Fibroblast of lung (primary cell): Measurements from ENCODE around the gene PTPN14.

Experiments used
- EZH2 ChIP-seq: IDR thresholded peaks from 2 replicates; pipeline ENCODE4 v1.5.1; 2012; ENCODE audit warnings: low read length, control low read depth, mild to moderate bottlenecking; ENCODE audit errors: missing control alignments
- TF ChIP-seq, protein P1 (sequence below), 2 donors: IDR thresholded peaks in 1 of 2; conservative IDR thresholded peaks in 1 of 2; 1 replicate in 1 of 2; 2 replicates in 1 of 2; pipeline ENCODE4 v1.5.1; 2011 to 2012; ENCODE audit warnings: low read length in 2 of 2, control low read depth in 1 of 2, inconsistent platforms in 1 of 2, low read depth in 1 of 2, mild to moderate bottlenecking in 1 of 2

DNA sequence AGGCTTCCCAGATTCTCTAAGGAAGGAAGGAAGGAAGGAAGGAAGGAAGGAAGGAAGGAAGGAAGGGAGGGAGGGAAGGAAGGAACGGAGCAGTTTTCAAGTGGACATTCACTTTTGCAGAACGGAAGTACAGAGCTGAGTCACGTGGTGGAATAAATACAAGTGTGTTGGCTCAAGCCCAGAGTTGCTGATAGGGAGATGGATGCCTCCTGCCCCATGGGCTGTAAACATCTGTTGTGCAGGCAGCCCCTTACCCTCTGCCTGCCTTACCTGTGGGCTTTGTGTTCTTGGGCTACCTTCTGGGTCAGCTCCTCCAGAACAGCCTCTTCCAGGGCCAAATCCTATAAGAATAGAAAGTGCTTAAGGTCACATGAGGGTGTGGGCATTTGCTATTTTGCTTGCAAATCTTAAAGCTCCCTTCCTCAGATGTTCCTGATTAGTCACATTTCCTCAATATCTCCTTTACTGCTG is 148.8 kb downstream of the PTPN14 start:
- TF ChIP-seq, protein P1, sequence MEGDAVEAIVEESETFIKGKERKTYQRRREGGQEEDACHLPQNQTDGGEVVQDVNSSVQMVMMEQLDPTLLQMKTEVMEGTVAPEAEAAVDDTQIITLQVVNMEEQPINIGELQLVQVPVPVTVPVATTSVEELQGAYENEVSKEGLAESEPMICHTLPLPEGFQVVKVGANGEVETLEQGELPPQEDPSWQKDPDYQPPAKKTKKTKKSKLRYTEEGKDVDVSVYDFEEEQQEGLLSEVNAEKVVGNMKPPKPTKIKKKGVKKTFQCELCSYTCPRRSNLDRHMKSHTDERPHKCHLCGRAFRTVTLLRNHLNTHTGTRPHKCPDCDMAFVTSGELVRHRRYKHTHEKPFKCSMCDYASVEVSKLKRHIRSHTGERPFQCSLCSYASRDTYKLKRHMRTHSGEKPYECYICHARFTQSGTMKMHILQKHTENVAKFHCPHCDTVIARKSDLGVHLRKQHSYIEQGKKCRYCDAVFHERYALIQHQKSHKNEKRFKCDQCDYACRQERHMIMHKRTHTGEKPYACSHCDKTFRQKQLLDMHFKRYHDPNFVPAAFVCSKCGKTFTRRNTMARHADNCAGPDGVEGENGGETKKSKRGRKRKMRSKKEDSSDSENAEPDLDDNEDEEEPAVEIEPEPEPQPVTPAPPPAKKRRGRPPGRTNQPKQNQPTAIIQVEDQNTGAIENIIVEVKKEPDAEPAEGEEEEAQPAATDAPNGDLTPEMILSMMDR (conservative IDR thresholded peaks at IDR 0.05 in 1 of 2, IDR thresholded peaks at IDR 0.05 in 1 of 2; ENCODE audit: low read depth in 1 of 2, low read length in 2 of 2) = no peak
- no peak for TF ChIP-seq EZH2
